Jurkat, Clone E6-1 (cell line): ENCODE results near the gene STUM.

ENCODE experiments used
- DNase-seq: peaks from one replicate; pipeline ENCODE4 v3.0.0-alpha.2; 2011; ENCODE audit warnings: low read depth, low spot score
- H3K4me3 ChIP-seq: 2 replicates; pipeline ENCODE4 v1.5.1; 2011; ENCODE audit warnings: mild to moderate bottlenecking, low read length, control low read depth, moderate library complexity

The STUM gene

DNA sequence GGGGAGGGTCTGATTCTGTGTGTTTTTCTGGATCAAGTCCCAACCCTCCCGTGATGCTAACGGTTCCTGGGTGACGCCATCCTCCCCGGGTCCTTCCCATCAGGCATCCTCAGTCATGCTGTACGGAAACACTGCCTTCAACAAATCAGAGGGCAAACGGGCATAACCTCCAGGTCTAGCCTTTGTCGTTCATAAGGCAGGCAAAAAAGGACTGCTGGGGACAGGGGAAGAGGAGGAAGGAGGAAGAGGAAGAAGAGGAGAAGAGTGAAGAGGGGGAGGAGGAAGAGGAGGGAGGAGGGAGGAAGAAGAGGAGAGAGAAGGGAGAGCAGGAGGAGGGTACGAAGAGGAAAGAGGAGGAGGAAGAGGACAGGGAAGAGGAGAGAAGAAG is 106.1 kb downstream of the STUM start:
- H3K4me3 ChIP-seq, result peak overlapping the region; percentile 45
- DNase-seq, result no peak

DNA sequence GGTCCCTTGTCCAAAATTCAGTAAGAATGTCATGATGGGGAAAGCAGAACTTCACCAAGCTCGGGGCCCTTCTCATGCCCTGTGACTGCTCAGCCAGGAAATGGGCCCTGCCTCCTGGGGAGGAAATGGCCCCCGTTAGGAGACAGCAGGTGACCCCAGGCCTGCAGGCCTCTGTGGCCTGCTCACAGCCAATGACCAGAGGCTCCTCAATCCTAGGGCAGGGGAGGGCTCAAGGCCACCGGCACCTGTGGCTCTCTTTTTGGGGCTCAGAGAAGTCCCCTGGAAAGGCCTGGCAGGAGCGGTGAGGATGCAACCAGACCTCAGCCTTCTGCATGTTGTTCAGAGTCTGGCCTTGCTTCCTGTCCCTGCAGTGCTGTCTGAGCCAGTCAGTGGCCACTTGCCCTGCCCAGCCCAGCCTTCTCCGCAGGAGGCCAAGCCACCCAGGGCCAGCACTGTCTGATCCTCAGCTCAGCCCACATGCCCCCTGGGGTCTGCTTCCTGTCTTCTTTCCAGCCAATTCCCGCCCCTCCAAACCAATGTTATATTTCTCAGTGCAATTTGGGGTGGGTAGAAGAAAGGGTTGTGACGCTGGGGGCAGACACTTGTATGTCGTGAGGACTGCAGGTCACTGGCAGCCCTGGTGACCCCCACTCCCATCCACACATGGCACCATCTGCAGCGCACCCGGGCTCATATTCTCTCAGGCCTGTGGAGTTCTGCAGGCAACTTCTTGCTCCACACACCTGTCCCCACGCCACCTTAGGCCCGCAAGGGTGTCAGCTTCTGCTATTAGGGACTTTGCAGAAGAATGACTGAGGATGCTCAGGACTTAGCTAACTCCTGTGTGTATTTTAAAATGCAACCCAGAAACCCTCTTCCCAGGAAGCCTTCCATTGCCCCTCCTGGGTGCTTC is 106.9 kb downstream of the STUM start:
- DNase-seq, result no peak
- H3K4me3 ChIP-seq, result no peak overlapping the region

GRCh38 chr1:226656201-226656600 is 107.6 kb downstream of the STUM start:
- DNase-seq, result peak; percentile 63
- no peak overlapping the region for H3K4me3 ChIP-seq

GRCh38 chr1:226656601-226657277 is 108.2 kb downstream of the STUM start:
- DNase-seq, result no peak
- H3K4me3 ChIP-seq, result no peak overlapping the region

GRCh38 chr1:226657895-226658545 is 109.5 kb downstream of the STUM start:
- DNase-seq, result no peak
- H3K4me3 ChIP-seq, result no peak overlapping the region

GRCh38 chr1:226658546-226659125 is 110.1 kb downstream of the STUM start:
- H3K4me3 ChIP-seq, result no peak overlapping the region
- DNase-seq, result no peak
